Measurements from ENCODE around the gene ARID2. TPM values are rescaled to one million over a fixed set of nuclear protein-coding genes. Genes with fewer than 3 reads are reported as not detected.

ARID2 gene
- total RNA-seq, 4 donors from 2014 or later = 27.7 to 46.5 (median 35.4) TPM

DNA sequence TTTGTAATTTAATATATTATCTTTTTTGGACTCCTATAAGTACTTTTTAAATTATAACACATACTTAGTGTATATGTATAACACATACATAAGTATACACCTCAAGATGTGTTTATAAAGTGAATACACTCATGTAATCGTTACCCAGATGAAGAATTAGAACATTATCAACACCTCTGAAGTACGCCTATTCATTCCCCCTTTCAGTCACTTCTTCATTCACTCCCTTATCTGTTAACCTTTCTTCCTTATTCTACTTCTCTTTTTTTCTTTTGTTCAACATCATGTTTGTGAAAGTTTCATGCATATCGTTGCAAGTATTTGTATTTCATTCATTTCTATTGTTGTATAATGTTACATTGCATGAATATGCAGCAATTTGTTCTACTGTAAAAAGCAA is 98.5 kb downstream of the ARID2 start:
- no peak for TF ChIP-seq CTCF (IDR thresholded peaks at IDR 0.05; ENCODE audit: low read depth)

GRCh38 chr12:45828402-45828801 is 98.9 kb downstream of the ARID2 start:
- no peak for TF ChIP-seq CTCF (IDR thresholded peaks at IDR 0.05; ENCODE audit: low read depth)

GRCh38 chr12:45831590-45831989 is 102.1 kb downstream of the ARID2 start:
- no peak for TF ChIP-seq CTCF (IDR thresholded peaks at IDR 0.05; ENCODE audit: low read depth)

GRCh38 chr12:45833401-45833800 is 103.9 kb downstream of the ARID2 start:
- no peak for TF ChIP-seq CTCF (IDR thresholded peaks at IDR 0.05; ENCODE audit: low read depth)

GRCh38 chr12:45834809-45835208 is 105.3 kb downstream of the ARID2 start:
- TF ChIP-seq CTCF (IDR thresholded peaks at IDR 0.05; ENCODE audit: low read depth) = no peak

DNA sequence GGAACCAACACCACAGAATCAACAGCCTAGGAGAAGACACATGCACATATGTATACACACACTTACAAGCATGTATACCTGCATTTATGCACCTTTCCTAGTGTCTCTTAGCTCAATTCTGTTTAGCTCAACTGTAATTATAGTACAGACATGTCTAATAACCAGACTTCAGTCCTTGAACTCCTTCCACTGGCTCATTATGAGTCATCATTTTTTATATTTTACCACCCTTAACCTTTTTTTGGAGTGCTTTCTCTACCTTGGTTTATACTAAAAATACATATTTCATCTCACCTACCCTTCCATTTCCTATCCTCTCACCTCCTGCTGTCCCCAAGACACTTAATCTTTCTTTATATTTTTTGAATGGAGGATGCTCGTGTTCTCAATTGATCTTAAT is 110.4 kb downstream of the ARID2 start:
- no peak for TF ChIP-seq CTCF (IDR thresholded peaks at IDR 0.05; ENCODE audit: low read depth)

GRCh38 chr12:45849289-45849688 is 119.8 kb downstream of the ARID2 start:
- TF ChIP-seq CTCF (IDR thresholded peaks at IDR 0.05; ENCODE audit: low read depth) = no peak
